H1 (cell line): ENCODE results near the gene SERPINF2.

Experiments used
- EGR1 ChIP-seq: IDR thresholded peaks from 2 replicates; pipeline ENCODE4 v1.6.1; 2011; ENCODE audit warnings: low read depth, low read length, borderline replicate concordance
- EP300 ChIP-seq, 2 experiments: IDR thresholded peaks; 1 replicate in 1 of 2; 2 replicates in 1 of 2; pipeline ENCODE4 v1.6.1; 2011 to 2012; ENCODE audit warnings: low read depth in 2 of 2, low read length in 2 of 2, mild to moderate bottlenecking in 2 of 2, borderline replicate concordance in 1 of 2, inconsistent platforms in 1 of 2, moderate library complexity in 1 of 2
- EZH2 ChIP-seq: fragments of 200-600 bp; sonication (generic); IDR thresholded peaks from 2 replicates; pipeline ENCODE4 v1.7.1; 2012; ENCODE audit warnings: low read depth, mild to moderate bottlenecking, moderate library complexity, low read length, inconsistent platforms; ENCODE audit not compliant: severe bottlenecking
- HDAC2 ChIP-seq, 2 experiments: fragments of 300-600 bp in 1 of 2; sonication (generic) in 1 of 2; IDR thresholded peaks; 2 replicates each; pipeline ENCODE4 v1.6.1; 2011 to 2012; ENCODE audit warnings: low read depth in 2 of 2, low read length in 2 of 2, mild to moderate bottlenecking in 2 of 2, moderate library complexity in 2 of 2, borderline replicate concordance in 1 of 2, inconsistent platforms in 1 of 2
- JUN ChIP-seq: IDR thresholded peaks from 2 replicates; pipeline ENCODE4 v1.6.1; 2011; ENCODE audit warnings: low read depth, mild to moderate bottlenecking, improper control_type of control experiment, low read length
- JUND ChIP-seq: IDR thresholded peaks from 2 replicates; pipeline ENCODE4 v1.6.1; 2011; ENCODE audit warnings: mild to moderate bottlenecking, improper control_type of control experiment, low read length
- POLR2AphosphoS5 ChIP-seq: IDR thresholded peaks from 2 replicates; pipeline ENCODE4 v1.6.1; 2011; ENCODE audit warnings: low read depth, low read length
- SRF ChIP-seq: IDR thresholded peaks from 2 replicates; pipeline ENCODE4 v1.6.1; 2011; ENCODE audit warnings: mild to moderate bottlenecking, low read depth, low read length, moderate library complexity
- TAF1 ChIP-seq: IDR thresholded peaks from 2 replicates; pipeline ENCODE4 v1.6.1; 2011; ENCODE audit warnings: mild to moderate bottlenecking, low read depth, low read length
- TBP ChIP-seq: IDR thresholded peaks from 2 replicates; pipeline ENCODE4 v1.6.1; 2011; ENCODE audit warnings: low read depth, low read length, improper control_type of control experiment
- TEAD4 ChIP-seq: IDR thresholded peaks from 2 replicates; pipeline ENCODE4 v1.6.1; 2012; ENCODE audit warnings: low read depth, low read length, inconsistent platforms, mixed read lengths
- TF ChIP-seq, protein P1 (sequence below): IDR thresholded peaks from 2 replicates; pipeline ENCODE4 v1.6.1; 2012; ENCODE audit warnings: inconsistent platforms
- TF ChIP-seq, protein P2 (sequence below), 3 experiments: IDR thresholded peaks; 1 replicate in 2 of 3; 2 replicates in 1 of 3; pipeline versions ENCODE4 v1.5.1 to v1.6.1; 2011; ENCODE audit warnings: low read length in 3 of 3, mild to moderate bottlenecking in 3 of 3, inconsistent platforms in 2 of 3, low read depth in 1 of 3, moderate library complexity in 1 of 3; ENCODE audit not compliant: insufficient read depth in 1 of 3; ENCODE audit errors: control extremely low read depth in 1 of 3
- TF ChIP-seq, protein P3 (sequence below): IDR thresholded peaks from 2 replicates; pipeline ENCODE4 v1.6.1; 2011; ENCODE audit warnings: low read depth, mild to moderate bottlenecking, low read length; ENCODE audit not compliant: insufficient read depth

DNA sequence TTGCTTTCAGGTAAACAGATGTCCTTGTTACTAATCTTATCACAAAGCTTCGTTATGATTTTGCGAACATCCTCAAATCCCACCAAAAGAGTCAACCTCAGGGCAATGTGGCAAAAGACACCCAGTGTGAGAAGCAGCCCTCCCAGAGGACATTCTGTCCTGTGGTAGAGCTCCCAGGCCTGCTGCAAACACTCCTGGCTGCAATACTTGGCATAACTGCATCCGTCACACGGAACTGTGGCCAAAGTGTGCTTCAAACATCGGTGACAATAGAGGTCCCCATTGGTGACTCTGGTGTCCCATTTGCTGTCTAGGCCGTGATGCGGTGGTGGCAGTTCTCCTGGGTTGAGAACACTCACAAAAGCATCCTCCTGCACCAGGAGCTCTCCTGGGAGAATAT, 57.6 kb downstream of the SERPINF2 start:
- TF ChIP-seq, protein P1, sequence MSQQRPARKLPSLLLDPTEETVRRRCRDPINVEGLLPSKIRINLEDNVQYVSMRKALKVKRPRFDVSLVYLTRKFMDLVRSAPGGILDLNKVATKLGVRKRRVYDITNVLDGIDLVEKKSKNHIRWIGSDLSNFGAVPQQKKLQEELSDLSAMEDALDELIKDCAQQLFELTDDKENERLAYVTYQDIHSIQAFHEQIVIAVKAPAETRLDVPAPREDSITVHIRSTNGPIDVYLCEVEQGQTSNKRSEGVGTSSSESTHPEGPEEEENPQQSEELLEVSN = no peak
- TF ChIP-seq JUND (no peak), TAF1 (no peak), JUN (no peak), TBP (no peak), TEAD4 (no peak), EZH2 (no peak), HDAC2 (IDR thresholded peaks at IDR 0.05; ENCODE audit: borderline replicate concordance in 1 of 2, low read depth in 2 of 2, low read length in 2 of 2) (no peak), POLR2AphosphoS5 (no peak), EP300 (IDR thresholded peaks at IDR 0.05; ENCODE audit: borderline replicate concordance in 1 of 2, low read depth in 2 of 2, low read length in 2 of 2) (no peak), SRF (no peak), EGR1 (no peak)
- TF ChIP-seq, protein P2, sequence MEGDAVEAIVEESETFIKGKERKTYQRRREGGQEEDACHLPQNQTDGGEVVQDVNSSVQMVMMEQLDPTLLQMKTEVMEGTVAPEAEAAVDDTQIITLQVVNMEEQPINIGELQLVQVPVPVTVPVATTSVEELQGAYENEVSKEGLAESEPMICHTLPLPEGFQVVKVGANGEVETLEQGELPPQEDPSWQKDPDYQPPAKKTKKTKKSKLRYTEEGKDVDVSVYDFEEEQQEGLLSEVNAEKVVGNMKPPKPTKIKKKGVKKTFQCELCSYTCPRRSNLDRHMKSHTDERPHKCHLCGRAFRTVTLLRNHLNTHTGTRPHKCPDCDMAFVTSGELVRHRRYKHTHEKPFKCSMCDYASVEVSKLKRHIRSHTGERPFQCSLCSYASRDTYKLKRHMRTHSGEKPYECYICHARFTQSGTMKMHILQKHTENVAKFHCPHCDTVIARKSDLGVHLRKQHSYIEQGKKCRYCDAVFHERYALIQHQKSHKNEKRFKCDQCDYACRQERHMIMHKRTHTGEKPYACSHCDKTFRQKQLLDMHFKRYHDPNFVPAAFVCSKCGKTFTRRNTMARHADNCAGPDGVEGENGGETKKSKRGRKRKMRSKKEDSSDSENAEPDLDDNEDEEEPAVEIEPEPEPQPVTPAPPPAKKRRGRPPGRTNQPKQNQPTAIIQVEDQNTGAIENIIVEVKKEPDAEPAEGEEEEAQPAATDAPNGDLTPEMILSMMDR (IDR thresholded peaks at IDR 0.05; ENCODE audit: control extremely low read depth in 1 of 3, insufficient read depth in 1 of 3, low read depth in 1 of 3, low read length in 3 of 3) = no peak
- TF ChIP-seq, protein P3, sequence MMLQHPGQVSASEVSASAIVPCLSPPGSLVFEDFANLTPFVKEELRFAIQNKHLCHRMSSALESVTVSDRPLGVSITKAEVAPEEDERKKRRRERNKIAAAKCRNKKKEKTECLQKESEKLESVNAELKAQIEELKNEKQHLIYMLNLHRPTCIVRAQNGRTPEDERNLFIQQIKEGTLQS = no peak
